Liver (tissue), 3 donors: ENCODE results near the gene LARGE1.

Source experiments
- CTCF ChIP-seq: fragments of 150-350 bp; IDR thresholded peaks from 2 replicates; pipeline ENCODE4 v1.5.1; 2017; ENCODE audit warnings: improper control_type of control experiment, low read depth, low read length; ENCODE audit not compliant: missing input control
- FOXA1 ChIP-seq: IDR thresholded peaks from 2 replicates; pipeline ENCODE4 v1.6.1; 2016; ENCODE audit warnings: antibody characterized with exemption
- JUND ChIP-seq, 2 donors: IDR thresholded peaks; 2 replicates each; pipeline ENCODE4 v1.6.1; 2016; ENCODE audit warnings: antibody characterized with exemption in 2 of 2
- MAX ChIP-seq: IDR thresholded peaks from 2 replicates; pipeline ENCODE4 v1.6.1; 2016; ENCODE audit warnings: antibody characterized with exemption
- RAD21 ChIP-seq, 2 donors: IDR thresholded peaks; 2 replicates each; pipeline ENCODE4 v1.6.1; 2016; ENCODE audit warnings: antibody characterized with exemption in 2 of 2, mild to moderate bottlenecking in 2 of 2
- REST ChIP-seq: IDR thresholded peaks from 2 replicates; pipeline ENCODE4 v1.6.1; 2016; ENCODE audit warnings: antibody characterized with exemption, mild to moderate bottlenecking
- RXRA ChIP-seq, 2 donors: IDR thresholded peaks; 2 replicates each; pipeline ENCODE4 v1.6.1; 2017 to 2018; ENCODE audit warnings: antibody characterized with exemption in 2 of 2, mild to moderate bottlenecking in 1 of 2
- YY1 ChIP-seq: IDR thresholded peaks from 2 replicates; pipeline ENCODE4 v1.6.1; 2016; ENCODE audit warnings: antibody characterized with exemption, mild to moderate bottlenecking
- donor health status: healthy.
- donor health status: healthy.

- TF ChIP-seq RXRA (IDR thresholded peaks at IDR 0.05) (no peak), CTCF (no peak), YY1 (no peak), REST (no peak), RAD21 (IDR thresholded peaks at IDR 0.05) (no peak), MAX (no peak), JUND (IDR thresholded peaks at IDR 0.05) (no peak), FOXA1 (no peak)
Observed at GRCh38 chr22:33837826-33838225, 82.5 kb downstream of the LARGE1 start.
